ENCODE data around the gene DCAF15. TPM values are rescaled to one million over a fixed set of nuclear protein-coding genes. Genes with fewer than 3 reads are reported as not detected.

DCAF15 gene
- total RNA-seq, 4 donors from 2014 or later, result 9.5 to 19.6 (median 11.6) TPM

- Histone ChIP-seq H3K27ac (no peak overlapping the region), H3K4me3 (replicated peaks in 1 of 3) (no peak overlapping the region), H3K36me3 (peaks cover 0 to 5% of the 10 kb centered on the region in 2 donors), H3K4me1 (peaks cover 17 to 19% of the 10 kb centered on the region in 2 donors), H3K27me3 (no peaks in the 10 kb centered on the region), H3K9me3 (no peaks in the 10 kb centered on the region)
- no peak for DNase-seq
- 100% methylated on average over 1 of the region's 6 CpGs; no CpG with 5 or more reads in 1 of the 2 donors for WGBS, 2 donors
- TF ChIP-seq POLR2A (IDR thresholded peaks at IDR 0.05) (no peak), CTCF (IDR thresholded peaks at IDR 0.05) (no peak)
- intact Hi-C loops (cut with DNase I), result no loop called here
These were observed 45.3 kb downstream of the DCAF15 start for GRCh38 chr19:13997631-13997962.

DNA sequence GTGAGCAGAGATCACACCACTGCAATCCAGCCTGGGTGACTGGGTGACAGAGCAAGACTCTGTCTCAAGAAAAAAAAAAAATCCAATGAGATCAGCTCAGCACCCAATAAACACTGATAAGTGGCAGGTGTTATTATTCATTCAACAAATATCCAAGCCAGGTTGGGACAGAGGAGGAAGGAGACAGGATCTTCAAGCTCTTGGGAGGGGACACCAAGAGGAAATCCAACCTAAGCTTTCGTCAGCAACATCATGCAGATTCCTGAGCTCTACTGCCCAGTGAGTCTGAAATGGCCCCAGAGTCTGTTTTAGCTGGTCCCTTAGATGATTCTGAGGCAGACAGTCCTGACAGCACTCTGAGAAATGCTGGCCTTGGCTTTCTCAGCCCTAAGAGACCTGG is 46.1 kb downstream of the DCAF15 start:
- no peaks in the 10 kb centered on the region for H3K36me3 ChIP-seq
- no peaks in the 10 kb centered on the region for H3K9me3 ChIP-seq
- no peak overlapping the region for H3K4me3 ChIP-seq (replicated peaks in 1 of 3)
- H3K4me1 ChIP-seq, result peaks cover 25 to 27% of the 10 kb centered on the region in 2 donors
- DNase-seq, result no peak
- 94 to 100% methylated on average over 1 of the region's 1 CpG for WGBS, 2 donors
- no peaks in the 10 kb centered on the region for H3K27me3 ChIP-seq
- intact Hi-C loops (cut with DNase I), result no loop called here
- TF ChIP-seq CTCF (IDR thresholded peaks at IDR 0.05), result no peak
- TF ChIP-seq POLR2A (IDR thresholded peaks at IDR 0.05), result no peak
- H3K27ac ChIP-seq, result no peak overlapping the region

DNA sequence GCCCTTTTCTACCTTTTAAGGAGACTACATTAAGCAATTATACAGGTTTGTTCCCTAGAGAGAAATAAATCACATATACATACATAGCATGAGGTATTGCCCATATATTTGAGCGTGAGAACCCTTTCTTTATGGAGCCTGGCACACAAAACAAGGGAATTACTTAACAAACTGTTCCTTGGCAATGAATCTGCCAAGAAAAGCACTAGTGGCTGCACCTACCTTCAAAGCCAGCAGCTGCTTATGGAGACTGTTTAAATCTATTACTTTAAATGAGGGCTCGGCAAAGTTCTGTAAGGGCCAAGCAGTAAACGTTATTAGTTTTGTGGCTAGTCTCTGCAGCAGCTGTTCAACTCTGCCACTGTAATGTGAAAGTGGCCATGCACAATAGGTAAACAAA is 46.8 kb downstream of the DCAF15 start:
- 99 to 100% methylated on average over 3 of the region's 3 CpGs for WGBS, 2 donors
- Histone ChIP-seq H3K27me3 (no peaks in the 10 kb centered on the region), H3K4me1 (peaks cover 32 to 34% of the 10 kb centered on the region in 2 donors), H3K27ac (no peak overlapping the region), H3K9me3 (no peaks in the 10 kb centered on the region), H3K4me3 (replicated peaks in 1 of 3) (no peak overlapping the region), H3K36me3 (no peaks in the 10 kb centered on the region)
- DNase-seq, result no peak
- no peak for TF ChIP-seq CTCF (IDR thresholded peaks at IDR 0.05)
- TF ChIP-seq POLR2A (IDR thresholded peaks at IDR 0.05), result no peak
- intact Hi-C loops (cut with DNase I), result no loop called here

DNA sequence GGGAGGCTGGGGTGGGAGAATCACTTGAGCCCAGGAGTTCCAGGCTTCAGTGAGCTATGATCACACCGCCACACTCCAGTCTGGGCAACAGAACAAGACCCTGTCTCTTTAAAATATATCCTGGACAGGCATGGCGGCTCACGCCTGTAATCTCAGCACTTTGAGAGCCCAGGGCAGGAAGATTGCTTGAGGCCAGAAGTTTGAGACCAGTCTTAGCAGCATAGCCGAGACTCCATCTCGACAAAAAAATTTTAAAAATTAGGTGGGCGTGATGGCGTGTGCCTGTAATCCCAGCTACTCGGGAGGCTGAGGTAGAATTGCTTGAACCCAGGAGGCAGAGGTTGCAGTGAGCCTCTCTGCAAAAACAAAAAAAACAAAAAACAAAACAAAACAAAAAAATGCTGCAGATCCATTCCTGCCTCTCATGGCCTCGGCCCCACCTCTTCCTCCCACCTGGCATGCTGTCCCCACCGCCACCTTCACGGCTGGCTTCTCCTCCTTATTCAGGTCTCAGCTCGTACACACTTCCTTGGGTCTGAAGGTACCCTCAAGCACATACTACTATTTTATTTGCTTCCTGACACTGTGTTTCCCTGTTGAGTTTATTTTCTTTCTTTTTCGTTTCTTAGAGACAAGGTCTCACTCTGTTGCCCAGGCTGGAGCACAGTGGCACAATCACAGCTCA is 48.5 kb downstream of the DCAF15 start:
- intact Hi-C loops (cut with DNase I), result no loop called here
- 68 to 74% methylated on average over 13 of the region's 13 CpGs for WGBS, 2 donors
- DNase-seq, result peak; percentile 52 to 58

More for the DNA sequence above, 48.5 kb downstream of the DCAF15 start:
- H3K4me3 ChIP-seq (replicated peaks in 1 of 3), result no peak overlapping the region
- H3K27me3 ChIP-seq, result no peaks in the 10 kb centered on the region
- H3K36me3 ChIP-seq, result no peaks in the 10 kb centered on the region
- H3K4me1 ChIP-seq, result peaks cover 42 to 48% of the 10 kb centered on the region in 2 donors
- TF ChIP-seq POLR2A (IDR thresholded peaks at IDR 0.05), result no peak
- no peak for TF ChIP-seq CTCF (IDR thresholded peaks at IDR 0.05)
- H3K27ac ChIP-seq, result peak overlapping the region in 1 of 3 donors; percentile 98
- no peaks in the 10 kb centered on the region for H3K9me3 ChIP-seq
